ENCODE data around the gene PIGL. TPM values are rescaled to one million over a fixed set of nuclear protein-coding genes. Genes with fewer than 3 reads are reported as not detected.
A peak's percentile ranks its signal among the peaks of the same experiment; 100 is the strongest.

Gene PIGL
- total and polyA plus RNA-seq, 2 donors (not counting 3 experiments of a cell fraction or from before 2014, with no cell fraction given), result 28.6 to 40.8 TPM

DNA sequence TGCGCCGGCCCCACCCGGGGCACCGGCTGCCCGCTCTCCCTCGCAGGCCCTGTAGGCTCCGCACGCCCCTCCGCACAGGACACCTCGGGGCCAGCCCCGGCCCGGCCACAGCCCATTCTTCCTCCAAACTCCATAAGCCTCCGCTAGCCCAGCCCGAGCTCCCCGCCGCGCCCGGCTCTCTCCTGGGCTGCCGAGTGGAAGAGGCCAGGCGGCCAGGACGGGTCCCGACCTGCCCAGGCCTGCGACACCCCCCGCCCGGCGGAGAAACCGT, 2.1 kb upstream of the PIGL start:
- Histone ChIP-seq H3K9me3 (replicated peaks; ENCODE audit: control insufficient read depth, insufficient read depth, low read length) (no peaks in the 10 kb centered on the region), H3K79me2 (ENCODE audit: control insufficient read depth, insufficient read depth, low read length) (peaks cover 80% of the 10 kb centered on the region), H3K27ac (ENCODE audit: insufficient read depth, low read depth, low read length) (peak overlapping the region; percentile 84), H3K9ac (replicated peaks; ENCODE audit: extremely low read depth, insufficient read depth, low read length) (peak overlapping the region; percentile 93), H3K4me1 (ENCODE audit: control insufficient read depth, extremely low read depth, insufficient read depth, low read length) (peaks cover 22% of the 10 kb centered on the region), H4K20me1 (replicated peaks; ENCODE audit: control insufficient read depth, extremely low read depth, insufficient read depth, low read length) (peaks cover 3% of the 10 kb centered on the region), H2AFZ (ENCODE audit: low read depth, low read length) (peak overlapping the region; percentile 77), H3K4me3 (replicated peaks in 1 of 3; ENCODE audit: insufficient read depth in 1 of 3, low read depth in 1 of 3, low read length in 3 of 3) (peak overlapping the region; percentile 78 to 98 (median 96)), H3K27me3 (ENCODE audit: control insufficient read depth in 2 of 2, insufficient read depth in 2 of 2, low read length in 2 of 2) (no peaks in the 10 kb centered on the region), H3K9me1 (replicated peaks; ENCODE audit: control insufficient read depth, extremely low read depth, insufficient read depth, low read length) (no peaks in the 10 kb centered on the region), H3K36me3 (ENCODE audit: control insufficient read depth in 2 of 2, extremely low read depth in 1 of 2, insufficient read depth in 2 of 2, low read length in 2 of 2) (no peaks in the 10 kb centered on the region), H3K4me2 (ENCODE audit: insufficient read depth, low read length) (peak overlapping the region; percentile 92)
- TF ChIP-seq JUN (IDR thresholded peaks at IDR 0.05; ENCODE audit: borderline replicate concordance, insufficient read depth, insufficient read length, low read depth), result no peak
- no peak for TF ChIP-seq EZH2 (IDR thresholded peaks at IDR 0.05; ENCODE audit: borderline replicate concordance, low read depth, low read length, severe bottlenecking)
- no peak for TF ChIP-seq FOS (IDR thresholded peaks at IDR 0.05; ENCODE audit: borderline replicate concordance, insufficient read depth, low read length)
- no peak for TF ChIP-seq POLR2A (IDR thresholded peaks at IDR 0.05; ENCODE audit: low read depth, low read length)
- TF ChIP-seq POLR2AphosphoS5 (IDR thresholded peaks at IDR 0.05; ENCODE audit: insufficient read depth, low read depth, low read length), result no peak
- TF ChIP-seq MYC (IDR thresholded peaks at IDR 0.05; ENCODE audit: low read depth, low read length), result no peak
- TF ChIP-seq, protein P1, sequence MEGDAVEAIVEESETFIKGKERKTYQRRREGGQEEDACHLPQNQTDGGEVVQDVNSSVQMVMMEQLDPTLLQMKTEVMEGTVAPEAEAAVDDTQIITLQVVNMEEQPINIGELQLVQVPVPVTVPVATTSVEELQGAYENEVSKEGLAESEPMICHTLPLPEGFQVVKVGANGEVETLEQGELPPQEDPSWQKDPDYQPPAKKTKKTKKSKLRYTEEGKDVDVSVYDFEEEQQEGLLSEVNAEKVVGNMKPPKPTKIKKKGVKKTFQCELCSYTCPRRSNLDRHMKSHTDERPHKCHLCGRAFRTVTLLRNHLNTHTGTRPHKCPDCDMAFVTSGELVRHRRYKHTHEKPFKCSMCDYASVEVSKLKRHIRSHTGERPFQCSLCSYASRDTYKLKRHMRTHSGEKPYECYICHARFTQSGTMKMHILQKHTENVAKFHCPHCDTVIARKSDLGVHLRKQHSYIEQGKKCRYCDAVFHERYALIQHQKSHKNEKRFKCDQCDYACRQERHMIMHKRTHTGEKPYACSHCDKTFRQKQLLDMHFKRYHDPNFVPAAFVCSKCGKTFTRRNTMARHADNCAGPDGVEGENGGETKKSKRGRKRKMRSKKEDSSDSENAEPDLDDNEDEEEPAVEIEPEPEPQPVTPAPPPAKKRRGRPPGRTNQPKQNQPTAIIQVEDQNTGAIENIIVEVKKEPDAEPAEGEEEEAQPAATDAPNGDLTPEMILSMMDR (IDR thresholded peaks at IDR 0.05; ENCODE audit: extremely low read depth in 1 of 2, insufficient read depth in 1 of 2, low read depth in 1 of 2, low read length in 2 of 2), result no peak
- TF ChIP-seq GATA2 (IDR thresholded peaks at IDR 0.05; ENCODE audit: insufficient read depth, insufficient read length, low read depth, low read length), result no peak
- TF ChIP-seq, protein P2, sequence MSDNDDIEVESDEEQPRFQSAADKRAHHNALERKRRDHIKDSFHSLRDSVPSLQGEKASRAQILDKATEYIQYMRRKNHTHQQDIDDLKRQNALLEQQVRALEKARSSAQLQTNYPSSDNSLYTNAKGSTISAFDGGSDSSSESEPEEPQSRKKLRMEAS (IDR thresholded peaks at IDR 0.05; ENCODE audit: insufficient read depth, insufficient read length), result no peak
- BruUV-seq (replicated peaks), result no TSS peak
- CTCF ChIA-PET, result interaction anchor here (0.7 to 3.9 kb wide), 5 partner anchors 24 to 138 kb away, joined by 3 to 13 read pairs (median 4); partner anchors contain the start of gene CENPV
- dilution Hi-C loops (cut with MboI; ENCODE audit: extremely low pct_ligation_motif_present, low sequenced_read_pairs), result no loop called here
- DNase-seq (ENCODE audit: low read depth, low spot score), result no peak
- no peak for FAIRE-seq
- POLR2A ChIA-PET, result interaction anchor here (0.6 to 1.0 kb wide), 2 partner anchors 12 to 166 kb away, joined by 3 to 5 read pairs; partner anchors contain the start of gene UBB
- intact Hi-C loops (cut with micrococcal nuclease), result loop anchor here (1.0 to 2.0 kb wide), 4 partner anchors 16 to 138 kb away; partner anchors contain the start of gene CENPV

Data from endothelial cell of umbilical vein (primary cell).